ENCODE data around the gene FPGT.
A peak's percentile ranks its signal among the peaks of the same experiment; 100 is the strongest.

Gene FPGT

DNA sequence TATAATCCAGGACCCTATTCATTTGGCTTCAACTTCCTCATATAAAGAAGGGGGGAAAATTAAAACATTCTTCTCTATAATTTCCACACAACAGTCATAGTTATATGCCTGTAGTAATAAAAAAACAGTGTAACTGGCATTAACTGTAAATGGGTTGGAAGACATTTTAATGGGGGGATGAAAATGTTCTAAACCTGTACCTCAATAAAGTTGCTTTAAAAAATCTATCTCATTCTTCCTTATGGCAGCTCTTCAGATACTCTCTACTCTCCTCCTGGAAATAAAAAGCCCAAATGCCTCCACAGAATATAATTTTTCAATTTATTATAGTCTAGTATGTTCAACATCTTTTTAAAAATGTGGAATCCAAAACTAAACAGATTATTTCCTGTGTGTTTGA is 2.7 kb upstream of the FPGT start:
- DNase-seq (ENCODE audit: low read depth) = no peak
- TF ChIP-seq, protein P1, sequence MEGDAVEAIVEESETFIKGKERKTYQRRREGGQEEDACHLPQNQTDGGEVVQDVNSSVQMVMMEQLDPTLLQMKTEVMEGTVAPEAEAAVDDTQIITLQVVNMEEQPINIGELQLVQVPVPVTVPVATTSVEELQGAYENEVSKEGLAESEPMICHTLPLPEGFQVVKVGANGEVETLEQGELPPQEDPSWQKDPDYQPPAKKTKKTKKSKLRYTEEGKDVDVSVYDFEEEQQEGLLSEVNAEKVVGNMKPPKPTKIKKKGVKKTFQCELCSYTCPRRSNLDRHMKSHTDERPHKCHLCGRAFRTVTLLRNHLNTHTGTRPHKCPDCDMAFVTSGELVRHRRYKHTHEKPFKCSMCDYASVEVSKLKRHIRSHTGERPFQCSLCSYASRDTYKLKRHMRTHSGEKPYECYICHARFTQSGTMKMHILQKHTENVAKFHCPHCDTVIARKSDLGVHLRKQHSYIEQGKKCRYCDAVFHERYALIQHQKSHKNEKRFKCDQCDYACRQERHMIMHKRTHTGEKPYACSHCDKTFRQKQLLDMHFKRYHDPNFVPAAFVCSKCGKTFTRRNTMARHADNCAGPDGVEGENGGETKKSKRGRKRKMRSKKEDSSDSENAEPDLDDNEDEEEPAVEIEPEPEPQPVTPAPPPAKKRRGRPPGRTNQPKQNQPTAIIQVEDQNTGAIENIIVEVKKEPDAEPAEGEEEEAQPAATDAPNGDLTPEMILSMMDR (IDR thresholded peaks at IDR 0.05; ENCODE audit: low read depth, low read length, missing control alignments) = no peak
- H3K4me3 ChIP-seq (ENCODE audit: low read depth, low read length) = no peak overlapping the region

DNA sequence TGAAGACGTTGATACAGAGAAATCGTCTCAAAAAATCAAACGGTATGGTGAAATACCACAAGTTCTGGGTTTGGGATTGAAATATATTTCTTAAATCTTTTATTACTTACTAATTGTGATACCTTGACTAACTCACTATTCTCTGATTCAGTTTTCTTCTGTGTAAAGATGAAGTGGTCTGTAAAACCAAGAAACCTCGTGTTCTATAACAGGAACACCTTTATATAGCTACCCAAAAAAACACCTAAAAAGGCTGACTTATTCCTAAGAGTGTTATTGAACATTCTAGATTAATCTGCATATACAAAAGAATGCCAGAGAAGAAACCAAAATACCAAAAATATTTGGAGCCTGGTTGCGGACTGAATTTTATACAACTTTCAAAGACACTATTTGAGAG is 787 bp upstream of the FPGT start:
- no peak for DNase-seq (ENCODE audit: low read depth)

DNA sequence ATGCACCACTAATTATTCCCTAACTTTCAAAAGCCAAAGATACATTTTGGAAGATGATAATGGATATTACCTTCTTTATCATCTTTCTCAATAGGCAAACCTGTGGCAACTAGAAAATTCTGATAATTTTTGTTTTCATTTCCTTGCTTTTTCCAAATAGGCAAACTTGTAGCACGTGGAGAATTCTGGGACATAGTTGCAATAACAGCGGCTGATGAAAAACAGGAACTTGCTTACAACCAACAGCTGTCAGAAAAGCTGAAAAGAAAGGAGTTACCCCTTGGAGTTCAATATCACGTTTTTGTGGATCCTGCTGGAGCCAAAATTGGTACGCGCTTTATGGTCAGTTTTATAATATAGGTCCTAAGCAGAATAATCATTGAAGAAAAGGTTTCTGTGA is 1.5 kb downstream of the FPGT start:
- H3K4me3 ChIP-seq (ENCODE audit: low read depth, low read length) = no peak overlapping the region
- TF ChIP-seq, protein P1 (IDR thresholded peaks at IDR 0.05; ENCODE audit: low read depth, low read length, missing control alignments) = no peak
- no peak for DNase-seq (ENCODE audit: low read depth)

More for the DNA sequence above, 787 bp upstream of the FPGT start:
- peak overlapping the region; percentile 92 for H3K4me3 ChIP-seq (ENCODE audit: low read depth, low read length)
- TF ChIP-seq, protein P1 (IDR thresholded peaks at IDR 0.05; ENCODE audit: low read depth, low read length, missing control alignments) = no peak

DNA sequence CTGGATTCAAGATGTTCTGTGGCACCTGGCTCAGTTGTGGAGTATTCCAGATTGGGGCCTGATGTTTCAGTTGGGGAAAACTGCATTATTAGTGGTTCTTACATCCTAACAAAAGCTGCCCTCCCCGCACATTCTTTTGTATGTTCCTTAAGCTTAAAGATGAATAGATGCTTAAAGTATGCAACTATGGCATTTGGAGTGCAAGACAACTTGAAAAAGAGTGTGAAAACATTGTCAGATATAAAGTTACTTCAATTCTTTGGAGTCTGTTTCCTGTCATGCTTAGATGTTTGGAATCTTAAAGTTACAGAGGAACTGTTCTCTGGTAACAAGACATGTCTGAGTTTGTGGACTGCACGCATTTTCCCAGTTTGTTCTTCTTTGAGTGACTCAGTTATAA is 7.2 kb downstream of the FPGT start:
- no peak overlapping the region for H3K4me3 ChIP-seq (ENCODE audit: low read depth, low read length)
- TF ChIP-seq, protein P1 (IDR thresholded peaks at IDR 0.05; ENCODE audit: low read depth, low read length, missing control alignments) = no peak
- no peak for DNase-seq (ENCODE audit: low read depth)

DNA sequence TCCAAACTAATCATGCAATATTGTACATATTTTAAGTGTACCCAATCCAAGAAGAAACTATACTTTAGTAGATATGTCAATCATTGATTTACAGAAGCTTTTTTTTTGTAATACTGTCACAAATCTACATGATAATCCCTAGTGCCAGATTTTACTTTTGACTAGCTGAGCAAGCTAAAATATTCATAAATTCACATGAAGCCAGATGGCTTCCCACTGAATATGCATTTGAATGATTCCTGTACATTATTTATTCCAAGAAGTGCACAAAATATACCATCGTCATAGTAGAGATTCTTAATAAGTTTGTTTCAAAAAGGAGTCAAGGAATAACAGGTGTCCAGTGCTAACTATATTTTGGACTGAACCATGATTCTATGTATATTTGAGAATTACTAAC is 17.2 kb downstream of the FPGT start:
- H3K4me3 ChIP-seq (ENCODE audit: low read depth, low read length) = no peak overlapping the region
- TF ChIP-seq, protein P1 (IDR thresholded peaks at IDR 0.05; ENCODE audit: low read depth, low read length, missing control alignments) = no peak
- DNase-seq (ENCODE audit: low read depth) = no peak

DNA sequence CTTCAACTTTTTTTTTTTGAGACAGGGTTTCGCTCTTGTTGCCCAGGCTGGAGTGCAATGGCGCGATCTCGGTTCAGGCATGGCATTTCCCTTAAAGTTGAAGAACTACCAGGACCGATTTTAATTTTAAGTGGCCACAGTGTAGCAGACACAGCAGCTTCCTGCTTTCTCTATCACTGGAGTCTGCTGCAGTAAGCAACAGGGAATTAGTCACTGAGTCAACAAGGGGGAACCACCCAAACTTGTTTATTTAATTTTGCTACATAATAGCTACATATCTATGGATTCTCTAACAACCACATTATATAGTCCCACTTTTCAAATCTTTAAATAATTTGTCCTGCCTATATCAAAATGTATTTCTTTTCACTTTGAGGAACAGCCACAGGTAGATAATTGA is 24.7 kb downstream of the FPGT start:
- TF ChIP-seq, protein P1 (IDR thresholded peaks at IDR 0.05; ENCODE audit: low read depth, low read length, missing control alignments) = no peak
- DNase-seq (ENCODE audit: low read depth) = no peak
- no peak overlapping the region for H3K4me3 ChIP-seq (ENCODE audit: low read depth, low read length)

DNA sequence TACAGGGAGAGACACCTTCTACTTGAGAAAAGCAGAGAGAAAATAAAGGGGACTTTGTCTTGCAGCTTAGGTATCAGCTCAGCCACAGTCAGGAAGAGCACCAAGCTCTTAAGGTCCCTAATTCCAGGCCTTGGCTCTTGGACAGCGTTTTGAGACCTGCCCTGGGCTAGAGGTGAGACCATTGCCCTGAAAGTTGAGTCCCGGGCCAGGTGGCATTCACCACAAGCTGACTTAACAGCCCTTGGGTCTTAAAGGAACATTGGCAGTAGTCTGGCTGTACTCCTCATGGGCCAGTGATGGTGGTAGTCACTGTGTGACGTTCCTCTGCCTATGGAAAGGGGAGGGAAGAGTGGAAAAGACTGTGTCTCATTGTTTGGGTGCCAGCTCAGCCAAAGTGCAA is 25.4 kb downstream of the FPGT start:
- H3K4me3 ChIP-seq (ENCODE audit: low read depth, low read length) = no peak overlapping the region
- TF ChIP-seq, protein P1 (IDR thresholded peaks at IDR 0.05; ENCODE audit: low read depth, low read length, missing control alignments) = no peak
- no peak for DNase-seq (ENCODE audit: low read depth)
